Activated CD4-positive, alpha-beta T cell treated with anti-CD3 and anti-CD28 coated beads, Interleukin-2, Interleukin-4, amounts not matched to agents 100 ng/mL and 50 ng/mL, durations not matched to agents 16 hours and 8 hours (primary cell): ENCODE results near the gene TOM1L1.

Source experiments
- DNase-seq: peaks from one replicate; pipeline ENCODE4 v3.0.0-alpha.2; 2020; ENCODE audit warnings: low spot score

TOM1L1 gene

GRCh38 chr17:54898576-54898975 lies 2.1 kb upstream of the TOM1L1 start:
- no peak for DNase-seq

- DNase-seq, result no peak
These were observed 1.5 kb upstream of the TOM1L1 start for GRCh38 chr17:54899201-54899600.

DNA sequence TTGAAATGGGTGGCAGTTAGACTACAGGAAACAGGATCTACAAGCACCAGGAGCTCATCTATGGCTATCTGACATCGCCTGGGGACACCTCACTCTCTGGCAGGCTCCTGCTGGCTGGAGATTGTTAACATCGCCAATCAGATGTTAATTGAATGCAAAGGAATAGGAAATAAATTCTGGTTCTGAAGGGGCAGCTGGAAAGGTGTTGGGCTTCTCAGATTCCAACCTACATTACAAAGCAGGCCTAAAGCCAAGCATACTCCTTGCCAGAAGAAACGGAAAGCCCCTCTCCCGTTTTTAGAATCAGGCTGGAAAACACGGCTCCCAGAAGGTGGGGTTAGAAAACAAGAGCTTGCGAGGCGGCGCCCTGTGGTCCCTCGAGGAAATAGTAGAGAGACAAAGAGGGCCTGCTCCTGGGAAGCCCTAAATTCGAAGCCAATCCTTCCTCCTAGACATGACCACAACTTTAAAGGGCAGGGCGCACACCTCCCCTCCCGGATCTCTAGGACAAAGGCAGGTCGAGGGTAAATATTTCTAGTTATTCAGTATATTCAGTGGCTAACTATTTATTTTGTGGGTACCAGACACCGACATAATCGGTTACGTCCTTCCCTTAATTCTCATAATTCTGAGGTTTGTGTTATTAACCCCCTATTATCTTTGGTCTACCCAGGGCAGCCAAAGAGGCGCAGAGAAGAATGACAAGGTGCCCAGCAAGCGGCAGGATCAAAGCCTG lies 763 bp upstream of the TOM1L1 start:
- DNase-seq, result no peak

GRCh38 chr17:54901230-54901822 lies 674 bp downstream of the TOM1L1 start:
- DNase-seq, result no peak

- DNase-seq, result no peak
These were observed 1.4 kb downstream of the TOM1L1 start for GRCh38 chr17:54902017-54902416.

DNA sequence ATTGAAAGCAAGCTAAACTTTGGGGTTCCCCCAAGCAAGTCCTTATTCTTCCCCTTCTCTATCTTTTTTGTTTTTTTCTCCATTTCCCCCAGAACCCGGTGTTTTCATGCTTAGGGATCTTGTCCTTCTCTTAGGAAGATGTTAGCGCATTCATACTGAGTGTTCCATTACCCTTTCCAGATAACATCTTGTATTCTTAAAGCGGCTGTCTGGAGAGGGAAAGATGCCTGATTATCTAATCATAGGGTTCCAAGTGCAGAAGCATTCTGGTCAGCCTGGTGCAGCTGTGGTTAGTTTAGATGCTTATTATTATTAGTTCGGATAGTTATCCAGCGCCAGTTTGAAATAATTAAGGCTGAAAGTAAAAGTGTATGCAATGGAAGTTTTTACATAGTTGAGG lies 2.0 kb downstream of the TOM1L1 start:
- DNase-seq, result no peak

- no peak for DNase-seq
These were observed 2.7 kb downstream of the TOM1L1 start for GRCh38 chr17:54903375-54903774.

GRCh38 chr17:54906683-54907082 lies 6.0 kb downstream of the TOM1L1 start:
- DNase-seq, result no peak

DNA sequence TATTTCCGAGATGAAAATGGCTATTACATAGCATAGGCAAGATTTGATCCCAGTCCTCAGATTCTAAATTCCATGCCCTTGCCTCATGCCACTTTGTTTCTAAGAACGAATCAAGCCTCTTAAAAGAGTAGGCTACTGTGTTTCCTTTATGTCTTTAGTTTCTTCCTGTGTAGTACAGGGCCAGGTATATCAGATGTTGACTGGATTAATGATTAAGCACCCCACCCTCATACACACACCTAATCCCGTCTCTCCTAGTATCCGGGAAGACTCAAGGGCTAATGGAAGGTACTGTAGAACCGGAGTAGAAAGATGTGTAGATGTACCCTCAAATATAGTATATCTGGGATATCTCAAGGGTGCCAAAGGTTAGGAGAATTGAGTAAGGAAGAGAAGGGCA lies 6.7 kb downstream of the TOM1L1 start:
- no peak for DNase-seq

DNA sequence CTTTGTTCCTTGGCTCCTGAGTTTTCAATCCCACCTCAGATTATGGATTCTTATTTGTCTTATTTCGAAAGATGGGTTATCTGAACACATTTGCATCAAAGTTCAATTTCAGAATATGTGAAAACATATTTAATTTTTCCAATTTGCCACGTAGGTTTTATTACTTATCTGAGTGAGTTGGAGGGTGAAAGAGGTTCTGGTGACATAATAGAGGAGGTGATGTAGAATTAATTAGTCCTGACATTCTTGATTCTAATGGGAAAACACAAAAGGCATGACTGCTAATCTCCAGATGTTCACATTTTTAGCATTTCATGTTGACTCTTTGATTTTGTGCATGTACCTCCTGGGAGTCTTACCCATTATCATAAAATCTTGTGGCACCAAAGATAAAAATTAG lies 9.1 kb downstream of the TOM1L1 start:
- DNase-seq, result no peak

- no peak for DNase-seq
These were observed 16.1 kb downstream of the TOM1L1 start for GRCh38 chr17:54916721-54917120.

DNA sequence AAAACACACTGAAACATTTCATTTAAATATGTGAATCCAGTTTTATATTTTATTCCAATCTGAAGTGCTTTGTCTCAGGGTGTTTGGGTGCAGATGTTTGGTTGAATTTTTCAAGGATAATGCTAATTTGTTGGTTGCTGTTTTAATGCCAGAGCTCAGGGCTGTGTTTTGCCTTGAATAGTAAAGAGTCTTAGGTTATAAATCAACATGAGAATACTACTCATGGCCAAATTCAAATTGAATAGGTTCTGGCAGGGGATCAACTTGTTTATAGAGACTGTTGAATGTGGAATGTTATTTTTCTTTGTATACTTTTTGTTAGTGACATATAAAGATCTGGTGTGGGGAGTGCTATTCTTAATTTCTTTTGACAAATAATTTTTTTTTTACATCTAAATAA lies 18.8 kb downstream of the TOM1L1 start:
- no peak for DNase-seq

DNA sequence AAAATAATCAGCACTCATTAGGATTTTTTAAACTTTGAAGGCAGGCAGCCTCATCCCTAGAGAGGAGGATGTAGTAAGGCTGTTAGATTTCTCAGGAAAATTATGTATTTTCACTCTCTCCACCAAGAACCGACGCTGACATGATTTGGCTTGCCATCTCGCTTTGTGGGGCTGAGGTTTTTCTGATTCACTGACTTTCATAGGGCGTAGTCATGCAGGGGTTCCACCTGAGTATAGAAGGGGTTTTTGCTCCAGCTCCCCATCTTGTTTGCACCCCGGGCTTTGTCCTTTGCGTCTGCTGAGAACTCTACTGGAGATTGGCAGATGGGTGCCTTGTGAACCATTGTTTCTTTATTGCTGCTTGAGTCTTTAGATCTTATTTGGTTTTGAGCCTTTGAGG lies 20.2 kb downstream of the TOM1L1 start:
- DNase-seq, result no peak

DNA sequence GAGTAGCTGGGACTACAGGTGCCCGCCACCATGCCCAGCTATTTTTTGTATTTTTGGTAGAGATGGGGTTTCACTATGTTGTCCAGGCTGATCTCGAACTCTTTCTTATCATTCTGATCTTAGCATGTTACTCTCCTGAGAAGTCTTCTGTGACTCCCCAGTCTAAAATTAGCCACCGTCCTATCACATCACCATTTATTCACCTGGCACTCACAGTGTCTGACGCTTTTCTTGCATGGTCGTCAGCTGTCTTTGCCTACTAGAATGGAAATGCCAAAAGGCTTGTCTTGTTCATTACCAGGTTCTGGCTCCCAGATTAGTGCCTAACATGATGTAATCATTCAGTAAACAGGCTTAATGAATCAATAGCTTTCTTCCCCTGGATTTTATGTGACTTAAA lies 23.8 kb downstream of the TOM1L1 start:
- no peak for DNase-seq

DNA sequence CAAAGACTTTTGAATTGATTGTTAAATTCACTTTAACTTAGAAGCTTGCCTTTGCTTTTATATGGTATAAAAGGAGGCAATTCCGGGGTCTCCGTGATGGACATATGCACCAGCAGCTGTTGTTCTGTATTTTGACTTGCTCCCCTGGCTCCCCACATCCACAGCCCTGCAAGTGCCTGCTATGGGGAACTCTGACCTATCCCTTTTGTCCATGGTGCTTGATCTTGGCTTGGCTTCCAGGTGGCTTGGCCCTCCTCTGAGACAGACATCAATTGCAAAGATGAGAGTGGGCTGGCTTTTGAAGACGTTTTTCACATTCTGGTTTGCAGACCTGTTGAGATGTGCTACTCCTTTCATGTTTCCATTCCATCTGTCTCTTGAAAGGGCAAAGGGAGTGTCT lies 26.9 kb downstream of the TOM1L1 start:
- no peak for DNase-seq

- DNase-seq, result no peak
These were observed 32.1 kb downstream of the TOM1L1 start for GRCh38 chr17:54932711-54933110.

DNA sequence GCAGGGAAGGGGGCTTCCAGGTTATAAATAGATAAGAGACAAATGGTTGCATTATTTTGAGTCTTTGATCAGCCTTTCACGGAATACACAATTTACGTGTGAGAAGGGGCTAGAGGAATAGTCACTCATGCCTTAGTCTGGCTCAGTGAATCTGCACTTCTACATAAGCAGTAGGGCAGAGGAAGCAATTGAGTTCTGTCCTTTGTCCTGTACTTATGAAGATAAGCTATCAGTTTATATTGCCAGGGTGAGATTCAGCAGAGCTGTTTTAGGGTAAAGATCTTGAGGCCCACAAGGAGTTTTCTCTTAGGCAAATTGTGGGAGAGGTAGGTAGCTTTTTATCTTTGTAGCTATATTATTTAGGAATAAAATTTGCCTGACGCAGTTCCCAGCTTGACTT lies 33.3 kb downstream of the TOM1L1 start:
- no peak for DNase-seq

GRCh38 chr17:54935471-54935870 lies 34.8 kb downstream of the TOM1L1 start:
- no peak for DNase-seq

- no peak for DNase-seq
These were observed 36.4 kb downstream of the TOM1L1 start for GRCh38 chr17:54937018-54937417.

DNA sequence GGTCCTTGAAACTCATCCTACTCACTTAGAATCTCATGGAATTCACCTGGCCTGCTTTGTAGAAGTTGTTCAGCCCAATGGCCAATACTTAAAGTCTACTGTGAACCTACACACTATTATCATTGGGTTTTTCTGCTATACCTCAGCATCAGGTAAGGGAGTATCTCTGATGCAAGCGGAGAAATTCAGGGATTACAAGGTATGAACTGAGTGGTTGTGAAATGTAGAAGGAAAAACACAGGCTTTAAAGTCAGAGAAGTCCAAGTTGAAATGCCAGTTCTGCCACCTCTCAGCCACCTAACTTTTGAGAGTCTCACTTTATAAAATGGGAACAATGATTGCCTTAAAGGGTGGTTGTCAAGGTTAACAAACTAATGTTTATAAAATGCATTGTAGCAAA lies 36.8 kb downstream of the TOM1L1 start:
- DNase-seq, result no peak

DNA sequence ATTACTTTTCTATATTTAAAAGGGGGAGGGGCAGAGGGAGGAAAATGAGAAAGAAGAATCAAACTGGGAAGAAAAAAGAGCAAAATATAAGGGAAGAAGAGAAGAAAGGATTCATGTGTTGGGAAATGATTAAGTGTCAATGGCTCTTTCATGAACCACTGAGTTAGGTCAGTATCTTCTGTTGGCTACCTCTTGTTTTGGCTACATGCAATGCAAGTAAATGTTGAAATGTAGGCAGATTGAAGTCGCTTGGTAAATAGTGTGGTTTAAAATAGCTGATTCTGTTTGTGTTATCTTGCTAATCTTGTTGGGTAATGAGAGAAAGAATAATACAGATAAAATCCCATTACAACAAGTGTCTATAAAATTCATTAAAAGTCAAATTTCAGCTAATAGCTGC lies 40.6 kb downstream of the TOM1L1 start:
- DNase-seq, result no peak

GRCh38 chr17:54944796-54945195 lies 44.1 kb downstream of the TOM1L1 start:
- DNase-seq, result no peak

GRCh38 chr17:54945231-54945630 lies 44.6 kb downstream of the TOM1L1 start:
- no peak for DNase-seq

DNA sequence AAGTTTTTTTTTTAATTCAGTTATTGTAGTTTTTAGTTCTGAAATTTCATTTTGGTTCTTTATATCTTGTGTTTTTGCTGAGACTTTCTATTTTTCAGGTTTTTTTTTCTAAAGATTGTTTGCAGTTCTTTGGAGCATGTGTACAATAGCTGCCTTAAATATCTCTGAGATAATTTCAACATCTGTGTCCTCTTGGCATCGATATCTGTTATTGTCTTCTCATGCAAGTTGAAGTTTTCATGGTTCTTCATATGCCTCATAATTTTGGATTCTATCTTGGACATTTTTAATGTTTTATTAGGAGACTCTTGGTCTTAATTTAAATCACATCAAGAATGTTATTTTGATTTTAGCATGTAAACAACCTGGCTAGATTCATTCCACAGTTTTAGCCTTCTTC lies 45.0 kb downstream of the TOM1L1 start:
- no peak for DNase-seq
